Kidney (tissue), 14 donors: ENCODE data around the gene DSCAML1. TPM values are rescaled to one million over a fixed set of nuclear protein-coding genes. Genes with fewer than 3 reads are reported as not detected.

ENCODE experiments used
- DNase-seq, 5 donors: peaks; one replicate each; pipeline ENCODE4 v3.0.0-alpha.2; 2013 to 2020
- FAIRE-seq: peaks from 2 replicates; lab custom pipeline; 2012; peaks lifted over from hg19 to GRCh38; lab: Jason Lieb, UNC
- H3K27ac ChIP-seq, 2 donors: one replicate each; pipeline ENCODE4 v1.7.0; 2013; ENCODE audit warnings: low read depth in 2 of 2, low read length in 2 of 2, inconsistent platforms in 1 of 2
- H3K27me3 ChIP-seq: one replicate; pipeline ENCODE4 v1.7.1; 2013; ENCODE audit warnings: low read length, inconsistent platforms; ENCODE audit not compliant: control insufficient read depth, insufficient read depth
- H3K36me3 ChIP-seq, 3 donors: one replicate each; pipeline versions ENCODE4 v1.7.0 to v1.7.1; 2013; ENCODE audit warnings: low read length in 3 of 3, control low read depth in 1 of 3, inconsistent platforms in 1 of 3; ENCODE audit not compliant: insufficient read depth in 3 of 3, control insufficient read depth in 2 of 3
- H3K4me1 ChIP-seq, 3 donors: one replicate each; pipeline versions ENCODE4 v1.7.0 to v1.7.1; 2013; ENCODE audit warnings: low read length in 3 of 3, inconsistent platforms in 1 of 3, low read depth in 1 of 3; ENCODE audit not compliant: control insufficient read depth in 2 of 3, insufficient read depth in 2 of 3
- H3K4me3 ChIP-seq, 3 donors: one replicate each; pipeline versions ENCODE4 v1.7.0 to v1.8.1; 2013; ENCODE audit warnings: low read length in 3 of 3, control low read depth in 1 of 3, inconsistent platforms in 1 of 3
- H3K9ac ChIP-seq, 3 donors: one replicate each; pipeline versions ENCODE4 v1.7.0 to v1.7.1; 2013; ENCODE audit warnings: low read length in 3 of 3, control low read depth in 1 of 3, inconsistent platforms in 1 of 3
- H3K9me3 ChIP-seq, 3 donors: one replicate each; pipeline versions ENCODE4 v1.7.0 to v1.7.1; 2013; ENCODE audit warnings: low read length in 3 of 3, control low read depth in 1 of 3, inconsistent platforms in 1 of 3; ENCODE audit not compliant: control insufficient read depth in 2 of 3, insufficient read depth in 1 of 3
- CTCF ChIP-seq: IDR thresholded peaks from 3 replicates; pipeline ENCODE4 v1.5.1; 2012; ENCODE audit warnings: mild to moderate bottlenecking, moderate library complexity, borderline replicate concordance; ENCODE audit not compliant: insufficient read depth; ENCODE audit errors: extremely low read depth
- intact Hi-C: fragments of 100-400 bp; cut with DNase I; formaldehyde crosslinking; loops from one replicate; pipeline ENCODE4 v1.11.1; 2022
- polyA plus RNA-seq: library from polyadenylated mRNA; stranded (reverse); fragments of 350-450 nt; fragmentation: Illumina TruSeq; extraction: RNeasy Lipid Tissue Mini Kit (QIAGEN cat#74804); gene quantifications from one replicate; pipeline ENCODE4 v1.2.3, GENCODE V29; 2014; ENCODE audit warnings: low read depth, low replicate concordance; ENCODE audit not compliant: insufficient read depth
- total RNA-seq: library from RNA; stranded (reverse); fragmentation: NEBNext Ultra II Directional; extraction: Animal tissue kit (Norgen Biotek cat#: 25700); gene quantifications from one replicate; pipeline ENCODE4 v1.2.1, GENCODE V29; 2021
- donor health status: control.
- donor health status: control.
- donor health status: control.
- donor health status: control.
- donor health status: control.
- donor health status: DM: yes; HTN: yes; CAD: no.
- donor health status: Normal renal cell carcinoma (clear cell type).

The DSCAML1 gene
- total and polyA plus RNA-seq, 2 donors from 2014 or later: 0.95 to 17.3 TPM

- Histone ChIP-seq H3K4me3 (no peak overlapping the region), H3K9me3 (no peaks in the 10 kb centered on the region), H3K36me3 (peaks cover 0 to 24% (median 2%) of the 10 kb centered on the region in 3 donors), H3K4me1 (peaks cover 8 to 59% (median 43%) of the 10 kb centered on the region in 3 donors), H3K9ac (peak overlapping the region in 1 of 3 donors; percentile 51), H3K27ac (peak overlapping the region; percentile 79 to 98), H3K27me3 (no peaks in the 10 kb centered on the region)
- DNase-seq (peak in 1 of 5 donors; percentile 56), FAIRE-seq (no peak)
- TF ChIP-seq CTCF: no peak
- intact Hi-C loops: no loop called here
Observed at GRCh38 chr11:117820516-117820915, 23.5 kb upstream of the DSCAML1 start.

- peaks cover 8 to 59% (median 43%) of the 10 kb centered on the region in 3 donors for H3K4me1 ChIP-seq
- peaks cover 0 to 24% (median 2%) of the 10 kb centered on the region in 3 donors for H3K36me3 ChIP-seq
- no peaks in the 10 kb centered on the region for H3K9me3 ChIP-seq
- TF ChIP-seq CTCF: no peak
- H3K9ac ChIP-seq: peak overlapping the region in 2 of 3 donors; percentile 28 to 51
- intact Hi-C loops: no loop called here
- peak overlapping the region; percentile 79 to 98 for H3K27ac ChIP-seq
- no peak overlapping the region for H3K4me3 ChIP-seq
- DNase-seq: peak in 4 of 5 donors; percentile 45 to 85 (median 68)
- H3K27me3 ChIP-seq: no peaks in the 10 kb centered on the region
- FAIRE-seq: no peak
Observed at GRCh38 chr11:117820071-117820470, 23.1 kb upstream of the DSCAML1 start.

- Histone ChIP-seq H3K27ac (peak overlapping the region; percentile 79 to 98), H3K27me3 (no peaks in the 10 kb centered on the region), H3K9me3 (no peaks in the 10 kb centered on the region), H3K36me3 (peaks cover 0 to 24% (median 2%) of the 10 kb centered on the region in 3 donors), H3K4me3 (no peak overlapping the region), H3K4me1 (peaks cover 8 to 63% (median 47%) of the 10 kb centered on the region in 3 donors), H3K9ac (peak overlapping the region in 2 of 3 donors; percentile 28 to 81)
- TF ChIP-seq CTCF: peak; percentile 68
- no peak for FAIRE-seq
- DNase-seq: peak; percentile 86 to 94 (median 87)
- intact Hi-C loops: no loop called here
Observed at GRCh38 chr11:117819096-117820040, 22.4 kb upstream of the DSCAML1 start.
